HG02943 (cell line): ENCODE results near the gene DACH1.

Experiments used
- ATAC-seq: cut with Tn5 transposase; IDR thresholded peaks from one replicate; pipeline ENCODE4 v1.9.1; 2021; ENCODE audit warnings: mild to moderate bottlenecking, low read depth, moderate library complexity; ENCODE audit not compliant: unreplicated experiment

Gene DACH1

GRCh38 chr13:71830736-71831135 is 36.3 kb downstream of the DACH1 start:
- ATAC-seq: no peak

DNA sequence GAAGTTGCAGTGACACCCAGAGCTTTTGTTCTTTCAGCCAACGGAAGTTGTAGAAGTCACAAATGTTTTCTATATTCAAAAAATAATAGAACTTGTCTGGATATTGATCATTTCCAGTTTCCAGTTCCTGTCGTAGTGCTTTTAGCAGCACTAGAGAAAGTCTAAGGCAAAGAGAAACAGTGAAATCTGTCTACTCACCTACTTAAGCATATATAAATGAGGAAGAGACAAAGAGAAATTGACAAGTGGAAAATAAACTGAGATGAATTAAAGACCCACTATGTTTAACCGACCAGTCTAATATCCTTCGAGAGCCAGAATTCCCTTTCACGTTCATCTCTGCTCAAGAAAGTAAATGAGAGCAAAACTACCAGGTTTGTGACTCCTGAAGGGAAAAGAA is 36.7 kb downstream of the DACH1 start:
- no peak for ATAC-seq

GRCh38 chr13:71829547-71829946 is 37.5 kb downstream of the DACH1 start:
- ATAC-seq: no peak

DNA sequence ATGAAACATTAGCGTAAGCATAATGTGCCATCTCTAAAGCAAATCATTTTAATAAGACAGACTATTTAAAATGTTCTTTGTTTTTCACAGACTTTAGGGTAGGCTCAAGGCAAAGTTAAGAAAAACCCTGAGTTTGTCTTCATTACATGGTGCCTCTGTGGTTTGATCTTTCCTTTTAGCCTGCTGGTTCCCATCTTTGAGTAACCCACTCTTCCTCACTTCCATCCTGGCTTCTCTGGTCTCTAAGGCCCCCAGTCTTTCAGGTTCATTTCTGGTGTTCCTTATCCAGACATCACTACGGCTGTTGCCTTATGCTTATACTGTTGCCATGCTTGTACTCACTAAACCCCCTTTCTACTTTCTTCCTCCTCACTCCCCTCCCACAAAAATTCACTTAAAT is 38.4 kb downstream of the DACH1 start:
- no peak for ATAC-seq

DNA sequence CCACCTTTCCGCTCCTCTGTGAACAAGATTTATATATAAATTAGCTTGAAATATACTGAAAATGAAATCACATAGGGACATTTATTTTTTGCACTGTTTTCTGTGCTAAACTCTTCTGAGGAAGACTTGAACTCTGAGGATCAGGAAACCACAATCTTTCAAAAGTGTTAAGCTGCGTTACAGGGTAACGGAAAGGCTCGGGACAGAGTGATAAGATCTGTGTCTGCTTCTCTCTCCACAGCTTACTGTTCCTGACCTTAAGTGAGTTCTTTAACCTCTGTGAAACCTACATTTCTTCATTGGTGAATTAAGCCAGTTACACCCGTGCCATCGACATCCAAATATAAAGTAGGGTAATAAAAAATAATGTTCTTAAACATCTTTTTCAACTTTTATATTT is 38.9 kb downstream of the DACH1 start:
- ATAC-seq: no peak

DNA sequence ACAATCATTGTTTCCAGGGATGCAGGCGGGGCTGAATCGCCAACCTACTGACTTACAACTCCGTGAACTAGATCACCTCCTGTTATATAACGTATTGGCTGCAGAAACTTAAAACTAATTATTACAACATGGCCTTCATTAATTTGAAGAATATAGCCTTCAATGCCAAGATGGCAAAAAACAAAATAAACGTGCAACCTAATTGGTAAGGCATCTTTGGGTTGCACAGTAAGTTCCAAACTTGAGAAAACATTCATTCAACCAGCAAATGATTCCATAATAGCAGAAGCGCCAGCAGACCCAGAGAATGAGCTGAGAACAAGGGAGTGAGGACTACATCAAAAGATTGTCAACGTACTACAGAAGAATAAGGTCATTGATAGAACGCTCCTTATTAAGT is 39.8 kb downstream of the DACH1 start:
- ATAC-seq: no peak

DNA sequence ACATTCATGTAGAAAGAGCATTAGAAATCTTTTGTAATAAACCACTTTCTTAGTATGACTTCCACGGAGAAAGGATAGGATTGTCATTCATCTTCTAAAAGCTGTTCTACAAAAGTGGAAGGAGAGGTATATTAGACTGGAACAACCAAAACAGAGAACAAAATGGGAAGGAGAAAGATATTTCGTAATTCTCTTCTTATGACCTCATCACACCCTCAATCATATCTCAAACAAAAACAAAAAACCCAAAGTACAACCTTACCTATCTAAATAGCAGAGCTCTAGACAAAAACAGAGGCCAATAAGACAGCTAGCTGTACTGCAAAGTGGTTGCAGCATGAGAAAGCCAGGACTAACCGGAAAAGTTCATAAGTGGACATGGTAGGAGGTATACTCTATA is 46.3 kb downstream of the DACH1 start:
- no peak for ATAC-seq

DNA sequence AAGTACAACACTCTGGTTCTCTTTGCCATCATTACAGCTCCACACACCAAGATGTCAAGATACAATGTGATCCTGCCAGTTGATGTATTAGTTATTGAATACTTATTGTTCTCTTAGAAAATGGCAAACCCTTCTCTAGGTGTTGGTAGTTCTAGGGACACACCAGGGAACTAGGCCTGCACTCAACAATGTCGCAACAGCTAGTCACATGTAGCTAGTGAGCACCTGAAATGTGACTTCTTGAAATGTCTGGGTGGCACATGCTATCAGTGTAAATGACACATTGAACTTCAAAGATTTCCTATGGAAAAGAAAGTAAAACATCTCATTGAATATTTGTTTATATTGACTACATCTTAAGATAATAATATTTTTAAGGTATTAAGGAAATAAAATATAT is 49.7 kb downstream of the DACH1 start:
- ATAC-seq: no peak

- no peak for ATAC-seq
Observed at GRCh38 chr13:71814806-71815360, 52.1 kb downstream of the DACH1 start.

DNA sequence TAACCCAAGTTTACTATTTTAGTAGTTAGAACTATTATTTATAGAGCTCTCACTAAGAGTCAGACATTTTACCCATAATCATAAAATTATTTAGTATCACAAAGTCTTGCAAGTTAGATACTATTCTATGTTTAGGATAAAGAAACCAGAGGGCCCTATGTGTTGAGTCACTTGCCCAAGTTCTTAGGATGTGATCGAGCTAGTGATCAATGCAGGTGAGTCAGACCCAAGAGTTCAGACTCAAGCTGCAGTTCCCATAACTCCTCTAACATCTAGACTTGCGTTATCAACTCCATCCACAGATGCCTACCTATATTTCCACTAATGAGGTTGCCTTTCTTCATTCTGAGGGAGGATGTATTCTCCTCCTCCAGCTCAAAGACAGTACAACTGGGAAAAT is 53.8 kb downstream of the DACH1 start:
- no peak for ATAC-seq

DNA sequence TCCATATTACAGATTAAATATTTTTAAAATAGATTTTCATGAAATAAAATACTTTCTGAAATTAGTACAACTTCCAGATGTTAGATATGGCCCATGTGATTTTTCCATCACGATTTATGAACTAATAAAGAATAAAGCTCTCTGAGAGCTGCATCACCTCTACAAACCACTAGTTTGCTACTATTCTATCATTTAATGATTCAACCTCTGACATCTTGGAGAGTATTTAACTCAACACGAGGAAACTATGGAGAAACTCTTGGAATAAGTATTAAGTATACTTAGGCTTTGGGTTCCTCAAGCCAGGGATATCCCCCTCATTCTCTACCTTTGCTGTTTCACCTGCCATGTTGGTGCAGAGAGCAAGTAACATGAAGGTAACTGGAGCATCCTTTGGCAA is 55.7 kb downstream of the DACH1 start:
- ATAC-seq: no peak

- ATAC-seq: no peak
Observed at GRCh38 chr13:71808708-71809107, 58.3 kb downstream of the DACH1 start.

DNA sequence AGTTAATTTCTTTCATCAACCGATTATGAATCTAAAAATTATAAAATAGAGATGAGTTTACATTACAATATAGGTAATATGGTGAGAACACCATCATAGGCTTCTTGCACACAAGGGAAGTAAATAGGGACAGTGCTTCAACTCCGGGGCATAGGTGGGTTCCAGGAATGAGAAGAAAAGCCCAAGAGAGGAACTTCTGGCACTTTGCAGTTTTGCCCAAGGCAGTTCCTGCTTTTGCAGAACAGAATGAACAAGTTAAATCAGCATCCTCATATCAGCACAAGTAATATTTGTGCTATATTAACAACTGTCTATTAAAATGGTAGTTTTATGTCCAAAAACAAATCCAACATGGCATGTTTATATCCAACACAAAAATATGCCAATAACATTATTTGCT is 60.1 kb downstream of the DACH1 start:
- no peak for ATAC-seq

GRCh38 chr13:71803066-71803465 is 63.9 kb downstream of the DACH1 start:
- ATAC-seq: no peak

DNA sequence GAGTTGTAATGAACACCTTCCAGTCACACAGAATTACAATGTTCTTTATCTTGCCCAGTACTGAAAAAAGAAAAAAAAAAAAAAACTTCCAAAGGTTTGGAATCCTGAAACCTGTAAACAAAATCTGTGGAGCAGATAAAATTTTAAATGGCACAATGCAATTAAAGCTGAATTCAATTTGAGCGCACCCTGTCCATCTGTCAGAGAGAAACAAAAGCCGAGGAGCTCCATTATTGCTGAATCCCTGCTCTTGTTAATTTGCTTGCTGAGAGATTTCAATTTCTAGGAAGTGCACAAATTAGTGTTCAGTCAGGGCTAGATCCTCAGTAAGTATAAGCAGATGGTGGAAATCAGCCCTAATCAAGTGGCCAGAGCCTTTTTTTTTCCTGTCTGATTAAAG is 65.2 kb downstream of the DACH1 start:
- no peak for ATAC-seq

- no peak for ATAC-seq
Observed at GRCh38 chr13:71801165-71801760, 65.7 kb downstream of the DACH1 start.

DNA sequence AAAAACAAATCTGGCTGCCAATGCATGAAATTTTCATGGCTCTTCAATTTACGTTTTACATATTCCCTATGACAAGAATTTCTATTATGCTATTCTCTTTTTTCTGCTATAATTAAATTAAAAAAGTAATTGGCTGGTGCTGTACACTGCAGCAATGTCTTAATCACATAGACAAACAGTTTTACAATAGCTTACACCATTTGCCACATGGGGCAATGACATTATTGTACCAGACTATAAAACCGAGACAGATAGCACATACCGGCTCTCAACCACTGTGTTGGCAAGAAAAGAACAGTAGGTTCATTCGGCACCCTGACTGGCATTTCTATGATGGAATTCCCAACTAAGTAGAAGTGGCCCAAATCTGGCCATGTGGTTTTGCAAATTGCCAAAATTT is 67.7 kb downstream of the DACH1 start:
- no peak for ATAC-seq

DNA sequence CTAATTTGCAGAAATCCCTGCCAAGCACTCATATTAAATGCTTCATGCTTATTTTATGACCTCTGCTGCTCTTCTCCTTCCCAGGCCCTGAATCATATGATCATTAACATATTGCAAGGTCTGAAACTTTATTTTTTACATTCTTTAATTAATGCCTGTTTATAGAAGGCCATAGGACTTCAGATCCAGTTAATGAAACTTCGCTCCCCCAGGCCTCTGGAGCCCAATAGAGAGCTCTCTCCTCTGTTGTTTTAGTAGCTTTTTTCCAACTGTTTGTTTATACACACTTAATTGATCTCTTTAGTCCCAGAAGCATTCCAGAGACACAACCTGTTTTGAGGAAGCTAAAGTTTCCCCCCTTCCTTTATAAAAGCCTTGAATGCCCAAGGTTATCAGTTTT is 68.3 kb downstream of the DACH1 start:
- ATAC-seq: no peak

DNA sequence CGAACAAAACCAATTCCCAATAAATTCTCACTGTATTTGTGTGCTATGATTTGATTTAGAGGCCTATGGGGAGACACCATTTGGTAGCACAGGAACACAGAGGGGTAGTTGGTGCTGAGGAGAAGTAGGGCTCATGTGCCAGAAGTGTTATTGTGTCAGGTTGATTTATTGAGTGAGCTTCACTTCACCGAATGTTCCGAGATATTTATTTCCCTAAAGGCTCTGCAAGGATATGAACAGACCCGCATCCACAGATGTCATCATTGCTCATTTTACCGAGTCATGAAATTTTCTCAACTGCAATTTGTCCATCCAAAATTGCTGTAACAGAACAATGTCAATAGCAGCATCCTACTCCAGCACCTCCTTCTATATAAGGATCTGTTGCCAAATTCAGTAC is 69.5 kb downstream of the DACH1 start:
- no peak for ATAC-seq

- no peak for ATAC-seq
Observed at GRCh38 chr13:71789693-71790329, 77.2 kb downstream of the DACH1 start.

GRCh38 chr13:71789037-71789436 is 78.0 kb downstream of the DACH1 start:
- no peak for ATAC-seq

DNA sequence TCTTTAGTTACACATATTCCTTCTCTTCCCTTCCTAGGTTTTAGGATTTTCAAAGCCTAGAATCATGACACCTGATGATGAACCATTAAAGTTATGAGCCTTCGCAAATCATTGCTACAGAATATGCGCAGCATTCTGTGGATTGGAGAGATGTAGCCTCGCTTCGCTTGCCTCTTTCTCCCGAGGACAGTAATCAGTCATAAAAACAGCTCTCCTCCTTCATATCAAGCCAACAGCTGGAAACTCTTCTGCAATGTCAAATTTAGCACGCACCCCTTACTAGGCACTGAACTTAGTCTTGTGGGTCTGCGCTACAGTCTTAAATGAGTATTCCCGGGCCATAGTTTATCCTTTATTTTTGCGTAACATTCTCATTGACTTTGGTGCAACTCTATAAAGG is 79.6 kb downstream of the DACH1 start:
- no peak for ATAC-seq
